HepG2 (cell line): ENCODE data around the gene PDE9A. TPM values are rescaled to one million over a fixed set of nuclear protein-coding genes. Genes with fewer than 3 reads are reported as not detected.

Experiments
- ATAC-seq: fragments of 200-7000 bp; cut with Tn5 transposase; 3 replicates; pipeline ENCODE4 v1.9.1; 2020; ENCODE audit warnings: mild to moderate bottlenecking, moderate library complexity
- BruUV-seq: library from RNA; stranded (reverse); fragments of 400-500 nt; replicated peaks from 2 replicates; lab custom pipeline; 2021; lab: Mats Ljungman, UMichigan
- CTCF ChIA-PET: fragments of 300-600 bp; formaldehyde crosslinking; extraction: SDS; loops from one replicate; lab custom pipeline; 2021; ENCODE audit warnings: low total read pairs, inconsistent platforms, low intra/inter-chr PET ratio; lab: Yijun Ruan, JAX
- POLR2A ChIA-PET: fragments of 350-600 bp; sonication (Branson Sonifier 250); formaldehyde crosslinking; loops from one replicate; lab custom pipeline; 2020; ENCODE audit warnings: antibody characterized with exemption, inconsistent platforms; lab: Yijun Ruan, JAX
- DNase-seq: peaks from one replicate; pipeline ENCODE4 v3.0.0-alpha.2; 2015; ENCODE audit warnings: low spot score
- FAIRE-seq: peaks from 3 replicates; lab custom pipeline; 2011; peaks lifted over from hg19 to GRCh38; lab: Jason Lieb, UNC
- H2AFZ ChIP-seq: one replicate; pipeline ENCODE4 v1.6.1; 2011; ENCODE audit warnings: low read length, inconsistent platforms
- H3K27ac ChIP-seq: fragments of 300-600 bp; 3 replicates; pipeline ENCODE4 v1.8.0; 2011; ENCODE audit warnings: mixed run types, mild to moderate bottlenecking, mixed read lengths, low read length, inconsistent platforms; ENCODE audit not compliant: insufficient read depth; ENCODE audit errors: extremely low read length
- H3K27me3 ChIP-seq, 2 experiments: fragments of 200-600 bp in 1 of 2; 2 replicates in 1 of 2; 3 replicates in 1 of 2; pipeline versions ENCODE4 v1.6.0 to v1.8.0; 2011; ENCODE audit warnings: low read length in 2 of 2, mild to moderate bottlenecking in 2 of 2, moderate library complexity in 2 of 2, inconsistent platforms in 1 of 2; ENCODE audit not compliant: insufficient read depth in 2 of 2, control insufficient read depth in 1 of 2
- H3K36me3 ChIP-seq, 2 experiments: fragments of 200-600 bp in 1 of 2; replicated peaks in 1 of 2; 2 replicates in 1 of 2; 3 replicates in 1 of 2; pipeline versions ENCODE4 v1.5.1 to v1.8.0; 2011; ENCODE audit warnings: low read length in 2 of 2, inconsistent platforms in 1 of 2; ENCODE audit not compliant: insufficient read depth in 2 of 2, control insufficient read depth in 1 of 2
- H3K4me1 ChIP-seq: 2 replicates; pipeline ENCODE4 v1.5.1; 2012; ENCODE audit warnings: low read length, inconsistent platforms; ENCODE audit not compliant: insufficient read depth
- H3K4me2 ChIP-seq: 2 replicates; pipeline ENCODE4 v1.6.0; 2011; ENCODE audit warnings: low read depth, low read length, inconsistent platforms
- H3K4me3 ChIP-seq, 3 experiments: fragments of 200-600 bp in 1 of 3; sonication (generic), shearing (Covaris generic) in 1 of 3; replicated peaks in 1 of 3; 2 replicates each; pipeline ENCODE4 v1.5.1; 2011 to 2016; ENCODE audit warnings: low read length in 3 of 3, inconsistent platforms in 2 of 3, low read depth in 2 of 3, mild to moderate bottlenecking in 2 of 3, control low read depth in 1 of 3, mixed read lengths in 1 of 3; ENCODE audit not compliant: insufficient read depth in 1 of 3
- H3K79me2 ChIP-seq: one replicate; pipeline ENCODE4 v1.6.1; 2011; ENCODE audit warnings: low read length, inconsistent platforms; ENCODE audit not compliant: insufficient read depth
- H3K9ac ChIP-seq: 2 replicates; pipeline ENCODE4 v1.6.0; 2011; ENCODE audit warnings: mild to moderate bottlenecking, low read depth, low read length, inconsistent platforms; ENCODE audit not compliant: insufficient read depth
- H3K9me3 ChIP-seq: 2 replicates; pipeline ENCODE4 v1.5.1; 2012; ENCODE audit warnings: mild to moderate bottlenecking, low read length
- H4K20me1 ChIP-seq: 2 replicates; pipeline ENCODE4 v1.6.0; 2011; ENCODE audit warnings: inconsistent platforms, mild to moderate bottlenecking, low read length, moderate library complexity; ENCODE audit not compliant: insufficient read depth
- ETV5 ChIP-seq: IDR thresholded peaks from 2 replicates; pipeline ENCODE4 v1.6.1; 2018; ENCODE audit warnings: missing biosample characterization, missing genetic modification reagents, inconsistent platforms, borderline replicate concordance
- FOSL2 ChIP-seq: sonication (generic); formaldehyde crosslinking; IDR thresholded peaks from 2 replicates; pipeline ENCODE4 v1.4.0; 2020; ENCODE audit warnings: missing genetic modification reagents
- FOXO1 ChIP-seq: sonication (generic); formaldehyde crosslinking; IDR thresholded peaks from 2 replicates; pipeline ENCODE4 v1.4.0; 2020; ENCODE audit warnings: missing genetic modification reagents
- IRF2 ChIP-seq: IDR thresholded peaks from 2 replicates; pipeline ENCODE4 v1.6.1; 2018; ENCODE audit warnings: missing genetic modification reagents, missing compliant biosample characterization
- NFKB2 ChIP-seq: sonication (generic); formaldehyde crosslinking; IDR thresholded peaks from 2 replicates; pipeline ENCODE4 v1.4.0; 2020; ENCODE audit warnings: missing genetic modification reagents, borderline replicate concordance
- NR2F6 ChIP-seq, 2 experiments: IDR thresholded peaks; 2 replicates each; pipeline ENCODE4 v1.6.1; 2016; ENCODE audit warnings: antibody characterized with exemption in 1 of 2, mild to moderate bottlenecking in 1 of 2
- RCOR2 ChIP-seq: IDR thresholded peaks from 2 replicates; pipeline ENCODE4 v1.6.1; 2016; ENCODE audit warnings: missing biosample characterization, missing genetic modification reagents
- SMC3 ChIP-seq: IDR thresholded peaks from 2 replicates; pipeline ENCODE4 v1.6.1; 2011; ENCODE audit warnings: low read length, improper control_type of control experiment
- TBX2 ChIP-seq: sonication (generic); formaldehyde crosslinking; IDR thresholded peaks from 2 replicates; pipeline ENCODE4 v1.5.0; 2020; ENCODE audit warnings: missing genetic modification reagents, mild to moderate bottlenecking, borderline replicate concordance
- TEAD3 ChIP-seq: optimal IDR thresholded peaks from 2 replicates; pipeline ENCODE3; 2016; ENCODE audit warnings: borderline replicate concordance
- ZNF274 ChIP-seq: sonication (generic); formaldehyde crosslinking; IDR thresholded peaks from 2 replicates; pipeline ENCODE4 v1.5.1; 2020; ENCODE audit warnings: mild to moderate bottlenecking, missing genetic modification reagents
- ZNF616 ChIP-seq: sonication (generic); formaldehyde crosslinking; IDR thresholded peaks from 2 replicates; pipeline ENCODE4 v1.5.0; 2020; ENCODE audit warnings: low read depth, mild to moderate bottlenecking, missing genetic modification reagents
- ZNF891 ChIP-seq: sonication (generic); formaldehyde crosslinking; IDR thresholded peaks from 2 replicates; pipeline ENCODE4 v1.5.0; 2020; ENCODE audit warnings: mild to moderate bottlenecking, missing genetic modification reagents
- ZSCAN20 ChIP-seq: sonication (generic); formaldehyde crosslinking; IDR thresholded peaks from 2 replicates; pipeline ENCODE4 v1.4.0; 2020; ENCODE audit warnings: missing genetic modification reagents, mild to moderate bottlenecking, borderline replicate concordance
- ZSCAN9 ChIP-seq: IDR thresholded peaks from 2 replicates; pipeline ENCODE4 v1.6.1; 2016; ENCODE audit warnings: borderline replicate concordance
- WGBS: methylation state at CpG from one replicate; pipeline ENCODE4 v1.1.6; 2017; ENCODE audit warnings: low lambda C conversion rate; 5-methylcytosine and 5-hydroxymethylcytosine counted together
- in situ Hi-C: cut with HindIII; loops from 2 replicates; pipeline ENCODE4 v1.10.0; 2017; ENCODE audit warnings: low pct_unique_long_range_greater_than_20kb; ENCODE audit not compliant: extremely low pct_ligation_motif_present
- intact Hi-C: fragments of 100-400 bp; cut with micrococcal nuclease; formaldehyde crosslinking; loops from one replicate; pipeline ENCODE4 v1.10.0; 2022; ENCODE audit not compliant: unreplicated experiment
- polyA plus RNA-seq, 8 experiments: library from polyadenylated mRNA; depleted of rRNA in 3 of 8; stranded (reverse) in 7 of 8; unstranded in 1 of 8; fragments of >200 nt; fragmentation: Illumina TruSeq in 4 of 8; extraction: Trizol in 4 of 8; gene quantifications; 2 replicates each; pipeline versions ENCODE4 v1.2.1 to v1.2.3, GENCODE V29; 2011 to 2016; ENCODE audit warnings: low read depth in 4 of 8, missing spikeins in 1 of 8, mixed read lengths in 1 of 8; ENCODE audit not compliant: insufficient read depth in 1 of 8
- total RNA-seq, 5 experiments: library from RNA; depleted of rRNA; stranded (reverse); fragments of >200 nt; fragmentation: Illumina TruSeq; extraction: Trizol; gene quantifications; 2 replicates each; pipeline ENCODE4 v1.2.3, GENCODE V29; 2016; ENCODE audit warnings: low read depth in 1 of 5
- TF ChIP-seq, protein P1 (sequence below): sonication (generic); formaldehyde crosslinking; IDR thresholded peaks from 2 replicates; pipeline ENCODE4 v1.5.0; 2020; ENCODE audit warnings: mild to moderate bottlenecking, missing genetic modification reagents, borderline replicate concordance
- TF ChIP-seq, protein P2 (sequence below): sonication (generic); formaldehyde crosslinking; IDR thresholded peaks from 2 replicates; pipeline ENCODE4 v1.4.0; 2020; ENCODE audit warnings: missing genetic modification reagents
- TF ChIP-seq, protein P3 (sequence below): sonication (generic); formaldehyde crosslinking; IDR thresholded peaks from 2 replicates; pipeline ENCODE4 v1.5.0; 2020; ENCODE audit warnings: mild to moderate bottlenecking, missing genetic modification reagents

The PDE9A gene
- total and polyA plus RNA-seq, 2 of the 13 experiments (the other 11 are each of a cell fraction or from before 2014, with no cell fraction given), result 4.6 to 19.7 TPM

DNA sequence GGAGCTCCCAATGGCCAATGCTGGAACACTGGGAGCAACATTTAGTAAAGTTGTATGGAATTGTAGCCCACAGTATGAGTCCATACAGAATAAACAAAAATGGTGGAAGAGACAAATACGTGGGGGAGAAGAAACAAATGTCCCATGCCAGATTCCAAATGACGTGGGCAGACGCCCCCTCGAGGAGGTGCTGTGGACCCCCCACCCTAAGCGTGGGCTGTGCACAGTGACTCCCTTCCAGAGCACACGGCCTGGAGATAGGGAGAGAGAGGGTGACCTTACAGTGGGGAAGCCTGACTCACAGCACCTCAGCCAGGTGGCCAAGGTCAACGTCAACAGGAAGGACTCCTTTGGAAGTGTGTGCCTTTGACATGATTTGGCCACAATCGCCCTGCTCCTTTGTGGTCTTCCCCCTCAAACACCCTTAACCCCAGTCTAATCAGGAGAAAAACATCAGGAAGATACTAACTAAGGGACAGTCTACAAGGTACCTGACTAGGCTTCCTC lies 13.7 kb upstream of the PDE9A start:
- H2AFZ ChIP-seq, result no peak overlapping the region
- BruUV-seq, result no TSS peak
- CTCF ChIA-PET, result no interaction called here
- H3K9me3 ChIP-seq, result no peaks in the 10 kb centered on the region
- H3K27ac ChIP-seq, result no peak overlapping the region
- peaks cover 29% of the 10 kb centered on the region for H3K4me1 ChIP-seq
- peak; percentile 56; the same call in 1 of the 3 replicates for ATAC-seq
- H3K36me3 ChIP-seq, result no peaks in the 10 kb centered on the region
- intact Hi-C loops, result no loop called here
- H3K9ac ChIP-seq, result no peak overlapping the region
- no peak for DNase-seq
- H3K27me3 ChIP-seq, result peaks cover 10 to 29% of the 10 kb centered on the region in 2 experiments; a peak in 4 of 5 replicates
- WGBS, result 15% methylated on average over 6 of the region's 8 CpGs
- no peak for FAIRE-seq
- in situ Hi-C loops, result no loop called here
- no peak overlapping the region for H3K4me3 ChIP-seq
- POLR2A ChIA-PET, result interaction anchor here (1.3 kb wide), 1 partner anchor 13 kb away, joined by 4 read pairs; the partner anchor contains the start of gene PDE9A
- H3K4me2 ChIP-seq, result no peak overlapping the region; the same call in 1 of the 2 replicates
- H3K79me2 ChIP-seq, result no peaks in the 10 kb centered on the region
- H4K20me1 ChIP-seq, result no peaks in the 10 kb centered on the region
- TF ChIP-seq FOXO1 (CRISPR knock-in tag) (peak; percentile 21; the same call in 1 of the 2 replicates), IRF2 (no peak), RCOR2 (no peak), ZNF274 (CRISPR knock-in tag) (no peak), TEAD3 (CRISPR knock-in tag) (no peak), FOSL2 (peak; percentile 55), ZNF616 (CRISPR knock-in tag) (no peak), ZSCAN9 (no peak), ZSCAN20 (CRISPR knock-in tag) (no peak), ZNF891 (CRISPR knock-in tag) (no peak), NFKB2 (CRISPR knock-in tag) (no peak), ETV5 (CRISPR knock-in tag) (peak; percentile 40; the same call in 1 of the 2 replicates), TBX2 (CRISPR knock-in tag) (no peak), NR2F6 (IDR thresholded peaks at IDR 0.05) (no peak), NR2F6 (CRISPR knock-in tag; IDR thresholded peaks at IDR 0.05) (peak; percentile 45; the same call in 1 of the 2 replicates), SMC3 (no peak)
- TF ChIP-seq, protein P1, sequence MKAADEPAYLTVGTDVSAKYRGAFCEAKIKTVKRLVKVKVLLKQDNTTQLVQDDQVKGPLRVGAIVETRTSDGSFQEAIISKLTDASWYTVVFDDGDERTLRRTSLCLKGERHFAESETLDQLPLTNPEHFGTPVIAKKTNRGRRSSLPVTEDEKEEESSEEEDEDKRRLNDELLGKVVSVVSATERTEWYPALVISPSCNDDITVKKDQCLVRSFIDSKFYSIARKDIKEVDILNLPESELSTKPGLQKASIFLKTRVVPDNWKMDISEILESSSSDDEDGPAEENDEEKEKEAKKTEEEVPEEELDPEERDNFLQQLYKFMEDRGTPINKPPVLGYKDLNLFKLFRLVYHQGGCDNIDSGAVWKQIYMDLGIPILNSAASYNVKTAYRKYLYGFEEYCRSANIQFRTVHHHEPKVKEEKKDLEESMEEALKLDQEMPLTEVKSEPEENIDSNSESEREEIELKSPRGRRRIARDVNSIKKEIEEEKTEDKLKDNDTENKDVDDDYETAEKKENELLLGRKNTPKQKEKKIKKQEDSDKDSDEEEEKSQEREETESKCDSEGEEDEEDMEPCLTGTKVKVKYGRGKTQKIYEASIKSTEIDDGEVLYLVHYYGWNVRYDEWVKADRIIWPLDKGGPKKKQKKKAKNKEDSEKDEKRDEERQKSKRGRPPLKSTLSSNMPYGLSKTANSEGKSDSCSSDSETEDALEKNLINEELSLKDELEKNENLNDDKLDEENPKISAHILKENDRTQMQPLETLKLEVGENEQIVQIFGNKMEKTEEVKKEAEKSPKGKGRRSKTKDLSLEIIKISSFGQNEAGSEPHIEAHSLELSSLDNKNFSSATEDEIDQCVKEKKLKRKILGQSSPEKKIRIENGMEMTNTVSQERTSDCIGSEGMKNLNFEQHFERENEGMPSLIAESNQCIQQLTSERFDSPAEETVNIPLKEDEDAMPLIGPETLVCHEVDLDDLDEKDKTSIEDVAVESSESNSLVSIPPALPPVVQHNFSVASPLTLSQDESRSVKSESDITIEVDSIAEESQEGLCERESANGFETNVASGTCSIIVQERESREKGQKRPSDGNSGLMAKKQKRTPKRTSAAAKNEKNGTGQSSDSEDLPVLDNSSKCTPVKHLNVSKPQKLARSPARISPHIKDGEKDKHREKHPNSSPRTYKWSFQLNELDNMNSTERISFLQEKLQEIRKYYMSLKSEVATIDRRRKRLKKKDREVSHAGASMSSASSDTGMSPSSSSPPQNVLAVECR (CRISPR knock-in tag), result no peak
- TF ChIP-seq, protein P2, sequence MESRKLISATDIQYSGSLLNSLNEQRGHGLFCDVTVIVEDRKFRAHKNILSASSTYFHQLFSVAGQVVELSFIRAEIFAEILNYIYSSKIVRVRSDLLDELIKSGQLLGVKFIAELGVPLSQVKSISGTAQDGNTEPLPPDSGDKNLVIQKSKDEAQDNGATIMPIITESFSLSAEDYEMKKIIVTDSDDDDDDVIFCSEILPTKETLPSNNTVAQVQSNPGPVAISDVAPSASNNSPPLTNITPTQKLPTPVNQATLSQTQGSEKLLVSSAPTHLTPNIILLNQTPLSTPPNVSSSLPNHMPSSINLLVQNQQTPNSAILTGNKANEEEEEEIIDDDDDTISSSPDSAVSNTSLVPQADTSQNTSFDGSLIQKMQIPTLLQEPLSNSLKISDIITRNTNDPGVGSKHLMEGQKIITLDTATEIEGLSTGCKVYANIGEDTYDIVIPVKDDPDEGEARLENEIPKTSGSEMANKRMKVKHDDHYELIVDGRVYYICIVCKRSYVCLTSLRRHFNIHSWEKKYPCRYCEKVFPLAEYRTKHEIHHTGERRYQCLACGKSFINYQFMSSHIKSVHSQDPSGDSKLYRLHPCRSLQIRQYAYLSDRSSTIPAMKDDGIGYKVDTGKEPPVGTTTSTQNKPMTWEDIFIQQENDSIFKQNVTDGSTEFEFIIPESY (CRISPR knock-in tag), result no peak
- TF ChIP-seq, protein P3, sequence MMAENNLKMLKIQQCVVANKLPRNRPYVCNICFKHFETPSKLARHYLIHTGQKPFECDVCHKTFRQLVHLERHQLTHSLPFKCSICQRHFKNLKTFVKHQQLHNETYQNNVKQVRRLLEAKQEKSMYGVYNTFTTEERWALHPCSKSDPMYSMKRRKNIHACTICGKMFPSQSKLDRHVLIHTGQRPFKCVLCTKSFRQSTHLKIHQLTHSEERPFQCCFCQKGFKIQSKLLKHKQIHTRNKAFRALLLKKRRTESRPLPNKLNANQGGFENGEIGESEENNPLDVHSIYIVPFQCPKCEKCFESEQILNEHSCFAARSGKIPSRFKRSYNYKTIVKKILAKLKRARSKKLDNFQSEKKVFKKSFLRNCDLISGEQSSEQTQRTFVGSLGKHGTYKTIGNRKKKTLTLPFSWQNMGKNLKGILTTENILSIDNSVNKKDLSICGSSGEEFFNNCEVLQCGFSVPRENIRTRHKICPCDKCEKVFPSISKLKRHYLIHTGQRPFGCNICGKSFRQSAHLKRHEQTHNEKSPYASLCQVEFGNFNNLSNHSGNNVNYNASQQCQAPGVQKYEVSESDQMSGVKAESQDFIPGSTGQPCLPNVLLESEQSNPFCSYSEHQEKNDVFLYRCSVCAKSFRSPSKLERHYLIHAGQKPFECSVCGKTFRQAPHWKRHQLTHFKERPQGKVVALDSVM (CRISPR knock-in tag), result no peak
